ENCODE results near the gene LIN37. TPM values are rescaled to one million over a fixed set of nuclear protein-coding genes. Genes with fewer than 3 reads are reported as not detected.

The LIN37 gene
- total and polyA plus RNA-seq, 2 of the 13 experiments (the other 11 are each of a cell fraction or from before 2014, with no cell fraction given), result 6.3 to 8.7 TPM

DNA sequence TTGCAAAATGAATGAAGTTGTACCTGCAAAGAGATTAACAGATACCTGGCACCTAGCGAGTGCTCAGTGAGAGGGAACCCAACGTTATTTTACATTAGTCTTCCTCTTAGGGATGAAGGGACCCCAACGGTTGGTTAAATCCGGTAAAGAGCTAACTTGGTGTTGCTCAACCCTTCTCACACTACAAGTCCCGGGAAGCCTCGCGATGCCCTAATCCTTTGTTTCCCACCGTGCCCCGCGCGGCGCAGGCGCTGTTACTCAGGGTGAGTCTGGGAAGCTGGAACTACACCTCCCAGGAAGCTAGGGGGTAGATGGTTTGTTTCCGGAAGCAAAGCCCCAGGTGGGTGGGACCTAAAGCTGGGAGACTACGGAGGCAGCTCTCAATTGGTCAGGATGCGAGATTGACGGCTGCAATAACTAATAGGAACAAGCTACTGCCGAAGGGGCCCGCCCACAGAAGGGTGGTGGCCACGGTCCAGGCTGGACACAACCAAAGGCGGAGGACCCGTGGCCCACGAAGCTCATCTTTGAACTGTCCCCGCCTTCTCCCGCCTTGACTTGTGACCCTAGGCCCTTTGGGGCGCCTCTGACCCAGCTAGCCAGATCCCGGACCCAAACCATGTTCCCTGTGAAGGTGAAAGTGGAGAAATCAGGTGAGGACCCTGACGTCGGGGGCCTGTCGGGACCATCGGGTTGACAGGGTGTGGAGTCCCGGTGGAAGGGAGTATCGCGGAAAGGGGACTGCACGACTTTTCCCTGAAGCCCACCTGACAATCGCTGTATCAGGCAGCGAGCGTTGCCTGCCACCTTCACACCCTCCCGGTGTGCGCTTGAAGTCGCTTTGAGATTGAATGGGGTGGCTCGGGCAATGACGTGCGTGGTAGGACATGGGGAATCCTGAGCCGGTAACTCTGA, at the start of gene LIN37 (continued):
- TF ChIP-seq MLX (CRISPR knock-in tag; IDR thresholded peaks at IDR 0.05) (no peak), ZNF782 (CRISPR knock-in tag; IDR thresholded peaks at IDR 0.05; ENCODE audit: borderline replicate concordance) (no peak; the same call in 1 of the 2 replicates), KDM4B (CRISPR knock-in tag; IDR thresholded peaks at IDR 0.05) (no peak), ZNF10 (CRISPR knock-in tag; IDR thresholded peaks at IDR 0.05; ENCODE audit: borderline replicate concordance, low read depth) (no peak), ZMAT3 (CRISPR knock-in tag; conservative IDR thresholded peaks at IDR 0.05) (no peak), ZNF367 (CRISPR knock-in tag; IDR thresholded peaks at IDR 0.05; ENCODE audit: borderline replicate concordance) (no peak), STAT6 (CRISPR knock-in tag; IDR thresholded peaks at IDR 0.05; ENCODE audit: borderline replicate concordance) (peak; percentile 69; the same call in 1 of the 2 replicates), DPF2 (CRISPR knock-in tag; IDR thresholded peaks at IDR 0.05; ENCODE audit: borderline replicate concordance, low read depth) (no peak), ZMAT5 (CRISPR knock-in tag; IDR thresholded peaks at IDR 0.05; ENCODE audit: borderline replicate concordance, low read depth) (no peak), HNRNPH1 (optimal IDR thresholded peaks at IDR 0.05; ENCODE audit: low read depth, low read length) (no peak), SP4 (CRISPR knock-in tag; IDR thresholded peaks at IDR 0.05) (peak; percentile 97), MTF2 (CRISPR knock-in tag; IDR thresholded peaks at IDR 0.05; ENCODE audit: borderline replicate concordance) (no peak), MED1 (CRISPR knock-in tag; IDR thresholded peaks at IDR 0.05) (no peak; the same call in 1 of the 2 replicates), ZBTB7A (CRISPR knock-in tag; IDR thresholded peaks at IDR 0.05) (peak; percentile 57; the same call in 1 of the 2 replicates), PHF5A (CRISPR knock-in tag; IDR thresholded peaks at IDR 0.05; ENCODE audit: low read depth, unreplicated experiment) (no peak), ZNF75D (CRISPR knock-in tag; IDR thresholded peaks at IDR 0.05; ENCODE audit: borderline replicate concordance) (no peak), TRAFD1 (CRISPR knock-in tag; IDR thresholded peaks at IDR 0.05; ENCODE audit: borderline replicate concordance) (no peak), ZNF282 (IDR thresholded peaks at IDR 0.05; ENCODE audit: partially characterized antibody) (no peak), E2F5 (CRISPR knock-in tag; conservative IDR thresholded peaks at IDR 0.05) (peak; percentile 35; the same call in 1 of the 2 replicates), HOXA5 (CRISPR knock-in tag; IDR thresholded peaks at IDR 0.05) (peak; percentile 56; the same call in 1 of the 2 replicates)
- TF ChIP-seq, protein P1, sequence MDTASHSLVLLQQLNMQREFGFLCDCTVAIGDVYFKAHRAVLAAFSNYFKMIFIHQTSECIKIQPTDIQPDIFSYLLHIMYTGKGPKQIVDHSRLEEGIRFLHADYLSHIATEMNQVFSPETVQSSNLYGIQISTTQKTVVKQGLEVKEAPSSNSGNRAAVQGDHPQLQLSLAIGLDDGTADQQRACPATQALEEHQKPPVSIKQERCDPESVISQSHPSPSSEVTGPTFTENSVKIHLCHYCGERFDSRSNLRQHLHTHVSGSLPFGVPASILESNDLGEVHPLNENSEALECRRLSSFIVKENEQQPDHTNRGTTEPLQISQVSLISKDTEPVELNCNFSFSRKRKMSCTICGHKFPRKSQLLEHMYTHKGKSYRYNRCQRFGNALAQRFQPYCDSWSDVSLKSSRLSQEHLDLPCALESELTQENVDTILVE (CRISPR knock-in tag; IDR thresholded peaks at IDR 0.05), result no peak; the same call in 1 of the 2 replicates
